Peyer's patch (tissue), 4 donors: ENCODE results near the gene GPR78. TPM values are rescaled to one million over a fixed set of nuclear protein-coding genes. Genes with fewer than 3 reads are reported as not detected.

Experiments
- DNase-seq, 3 donors: peaks; one replicate each; pipeline ENCODE4 v3.0.0-alpha.2; 2017 to 2019
- H3K27ac ChIP-seq, 4 donors: fragments of 200-600 bp; sonication (generic); one replicate each; pipeline ENCODE4 v1.5.1; 2016 to 2019
- H3K27me3 ChIP-seq, 2 donors: fragments of 200-600 bp; sonication (generic); one replicate each; pipeline ENCODE4 v1.5.1; 2019
- H3K36me3 ChIP-seq, 3 donors: fragments of 200-600 bp; sonication (generic); one replicate each; pipeline ENCODE4 v1.5.1; 2016 to 2019
- H3K4me1 ChIP-seq, 4 donors: fragments of 200-600 bp; sonication (generic); one replicate each; pipeline ENCODE4 v1.5.1; 2016 to 2019
- H3K4me3 ChIP-seq, 4 donors: fragments of 200-600 bp; sonication (generic); 1 replicate in 3 of 4; 2 replicates in 1 of 4; pipeline ENCODE4 v1.5.1; 2016 to 2019; ENCODE audit warnings: mild to moderate bottlenecking in 1 of 4
- H3K9me3 ChIP-seq, 4 donors: fragments of 200-600 bp; sonication (generic); one replicate each; pipeline ENCODE4 v1.5.1; 2016 to 2019; ENCODE audit warnings: mild to moderate bottlenecking in 1 of 4
- POLR2A ChIP-seq, 2 donors: fragments of 450-650 bp; IDR thresholded peaks; one replicate each; pipeline ENCODE4 v1.5.1; 2017; ENCODE audit warnings: antibody characterized with exemption in 2 of 2, mild to moderate bottlenecking in 2 of 2, moderate library complexity in 2 of 2
- total RNA-seq, 4 donors: library from RNA; depleted of rRNA; stranded (reverse); fragments of >200 nt; gene quantifications; one replicate each; pipeline ENCODE4 v1.1.0, GENCODE V29; 2016
- TF ChIP-seq, protein P1 (sequence below), 6 experiments: fragments of 450-650 bp in 4 of 6; fragments of 200-600 bp in 2 of 6; sonication (generic) in 1 of 6; IDR thresholded peaks; one replicate each; pipeline ENCODE4 v1.5.1; 2017 to 2019; ENCODE audit warnings: antibody characterized with exemption in 6 of 6, mild to moderate bottlenecking in 3 of 6, moderate library complexity in 1 of 6

Gene GPR78
- total RNA-seq, 4 donors from 2014 or later, result not detected

- peaks cover 0 to 3% (median 0%) of the 10 kb centered on the region in 4 donors for H3K9me3 ChIP-seq
- no peak overlapping the region for H3K4me3 ChIP-seq
- no peaks in the 10 kb centered on the region for H3K36me3 ChIP-seq
- DNase-seq, result peak in 1 of 3 donors; percentile 28
- H3K27me3 ChIP-seq, result no peaks in the 10 kb centered on the region
- TF ChIP-seq POLR2A (IDR thresholded peaks at IDR 0.05), result no peak
- TF ChIP-seq, protein P1, sequence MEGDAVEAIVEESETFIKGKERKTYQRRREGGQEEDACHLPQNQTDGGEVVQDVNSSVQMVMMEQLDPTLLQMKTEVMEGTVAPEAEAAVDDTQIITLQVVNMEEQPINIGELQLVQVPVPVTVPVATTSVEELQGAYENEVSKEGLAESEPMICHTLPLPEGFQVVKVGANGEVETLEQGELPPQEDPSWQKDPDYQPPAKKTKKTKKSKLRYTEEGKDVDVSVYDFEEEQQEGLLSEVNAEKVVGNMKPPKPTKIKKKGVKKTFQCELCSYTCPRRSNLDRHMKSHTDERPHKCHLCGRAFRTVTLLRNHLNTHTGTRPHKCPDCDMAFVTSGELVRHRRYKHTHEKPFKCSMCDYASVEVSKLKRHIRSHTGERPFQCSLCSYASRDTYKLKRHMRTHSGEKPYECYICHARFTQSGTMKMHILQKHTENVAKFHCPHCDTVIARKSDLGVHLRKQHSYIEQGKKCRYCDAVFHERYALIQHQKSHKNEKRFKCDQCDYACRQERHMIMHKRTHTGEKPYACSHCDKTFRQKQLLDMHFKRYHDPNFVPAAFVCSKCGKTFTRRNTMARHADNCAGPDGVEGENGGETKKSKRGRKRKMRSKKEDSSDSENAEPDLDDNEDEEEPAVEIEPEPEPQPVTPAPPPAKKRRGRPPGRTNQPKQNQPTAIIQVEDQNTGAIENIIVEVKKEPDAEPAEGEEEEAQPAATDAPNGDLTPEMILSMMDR (IDR thresholded peaks at IDR 0.05), result no peak
- H3K27ac ChIP-seq, result no peak overlapping the region
- H3K4me1 ChIP-seq, result peaks cover 0 to 22% (median 0%) of the 10 kb centered on the region in 4 donors
These were observed 43.7 kb upstream of the GPR78 start for GRCh38 chr4:8536467-8536866.

- Histone ChIP-seq H3K27me3 (no peaks in the 10 kb centered on the region), H3K4me3 (no peak overlapping the region), H3K36me3 (no peaks in the 10 kb centered on the region), H3K27ac (peak overlapping the region in 1 of 4 donors; percentile 2), H3K9me3 (peaks cover 0 to 3% (median 0%) of the 10 kb centered on the region in 4 donors), H3K4me1 (peaks cover 0 to 22% (median 0%) of the 10 kb centered on the region in 4 donors)
- peak; percentile 22 to 80 (median 60) for DNase-seq
- TF ChIP-seq, protein P1 (IDR thresholded peaks at IDR 0.05), result no peak
- no peak for TF ChIP-seq POLR2A (IDR thresholded peaks at IDR 0.05)
These were observed 43.1 kb upstream of the GPR78 start for GRCh38 chr4:8537041-8537461.

- TF ChIP-seq POLR2A (IDR thresholded peaks at IDR 0.05), result no peak
- TF ChIP-seq, protein P1 (IDR thresholded peaks at IDR 0.05), result no peak
- peak in 1 of 3 donors; percentile 34 for DNase-seq
- Histone ChIP-seq H3K4me3 (no peak overlapping the region), H3K4me1 (peaks cover 0 to 22% (median 0%) of the 10 kb centered on the region in 4 donors), H3K27me3 (no peaks in the 10 kb centered on the region), H3K27ac (no peak overlapping the region), H3K9me3 (peaks cover 0 to 3% (median 0%) of the 10 kb centered on the region in 4 donors), H3K36me3 (no peaks in the 10 kb centered on the region)
These were observed 42.0 kb upstream of the GPR78 start for GRCh38 chr4:8538076-8538702.

DNA sequence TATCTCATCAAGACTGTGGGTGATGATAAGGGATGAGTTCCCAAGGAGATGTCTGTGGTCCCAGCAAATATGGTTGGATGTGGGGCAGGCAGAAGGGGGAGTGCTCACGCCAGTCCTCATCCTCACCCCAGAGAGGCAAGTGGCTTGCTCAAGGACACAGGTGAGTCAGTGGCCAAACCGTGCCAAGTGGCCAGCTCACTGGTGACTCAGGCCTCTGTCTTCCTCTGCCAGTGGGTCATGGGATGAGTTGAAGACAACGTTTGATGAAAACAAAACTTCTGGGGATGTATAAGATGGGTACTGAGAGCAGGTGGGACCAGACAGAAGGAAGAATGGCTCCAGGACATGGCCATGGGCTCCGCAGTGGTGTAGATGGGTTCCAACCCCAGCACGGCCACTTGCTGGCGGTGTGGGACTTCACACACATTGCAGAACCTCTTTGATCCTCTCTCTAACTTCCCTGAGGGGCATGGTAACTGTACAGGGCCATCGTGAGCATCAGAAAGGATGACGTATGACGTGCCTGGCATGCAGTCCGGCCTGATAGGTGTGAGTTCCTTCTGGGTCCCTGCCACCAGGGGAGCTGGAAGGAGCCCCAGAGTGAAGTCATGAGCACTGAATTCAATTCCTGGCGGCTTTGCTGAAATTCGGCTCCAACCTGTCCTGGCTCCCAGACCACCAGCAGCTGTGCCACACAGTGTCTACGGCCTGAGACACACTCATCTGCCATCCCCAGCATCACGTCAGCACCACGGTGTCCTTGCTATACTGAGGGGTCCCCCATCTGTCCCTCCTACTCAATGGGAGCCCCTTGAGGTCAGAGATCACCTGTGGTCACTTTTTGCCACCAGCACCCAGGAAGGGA lies 41.3 kb upstream of the GPR78 start:
- Histone ChIP-seq H3K9me3 (peaks cover 0 to 3% (median 0%) of the 10 kb centered on the region in 4 donors), H3K4me1 (peaks cover 0 to 18% (median 0%) of the 10 kb centered on the region in 4 donors), H3K4me3 (no peak overlapping the region), H3K27ac (no peak overlapping the region), H3K27me3 (no peaks in the 10 kb centered on the region), H3K36me3 (no peaks in the 10 kb centered on the region)
- DNase-seq, result peak in 1 of 3 donors; percentile 38
- TF ChIP-seq POLR2A (IDR thresholded peaks at IDR 0.05), result no peak
- TF ChIP-seq, protein P1 (IDR thresholded peaks at IDR 0.05), result no peak

GRCh38 chr4:8539661-8540060 lies 40.5 kb upstream of the GPR78 start:
- H3K36me3 ChIP-seq, result no peaks in the 10 kb centered on the region
- H3K9me3 ChIP-seq, result peaks cover 0 to 3% (median 0%) of the 10 kb centered on the region in 4 donors
- no peak overlapping the region for H3K4me3 ChIP-seq
- H3K4me1 ChIP-seq, result peaks cover 0 to 11% (median 0%) of the 10 kb centered on the region in 4 donors
- H3K27me3 ChIP-seq, result no peaks in the 10 kb centered on the region
- H3K27ac ChIP-seq, result no peak overlapping the region
- TF ChIP-seq, protein P1 (IDR thresholded peaks at IDR 0.05), result no peak
- no peak for TF ChIP-seq POLR2A (IDR thresholded peaks at IDR 0.05)
- DNase-seq, result peak in 1 of 3 donors; percentile 36
